HEK293 (cell line): ENCODE measurements around the gene BRMS1.

Experiments
- GLIS1 ChIP-seq: fragments of 450-650 bp; formaldehyde crosslinking; IDR thresholded peaks from 2 replicates; pipeline ENCODE4 v1.5.1; 2016; ENCODE audit warnings: missing biosample characterization, missing genetic modification characterization
- KLF1 ChIP-seq: fragments of 450-650 bp; formaldehyde crosslinking; IDR thresholded peaks from 2 replicates; pipeline ENCODE4 v1.5.1; 2016; ENCODE audit warnings: missing biosample characterization, missing genetic modification characterization
- KLF7 ChIP-seq: fragments of 450-650 bp; formaldehyde crosslinking; IDR thresholded peaks from 2 replicates; pipeline ENCODE4 v1.5.1; 2016; ENCODE audit warnings: missing biosample characterization, missing genetic modification characterization, borderline replicate concordance
- KLF9 ChIP-seq: fragments of 450-650 bp; formaldehyde crosslinking; IDR thresholded peaks from 2 replicates; pipeline ENCODE4 v1.5.1; 2016; ENCODE audit warnings: missing biosample characterization, missing genetic modification characterization, low read depth
- SP2 ChIP-seq: fragments of 450-650 bp; formaldehyde crosslinking; IDR thresholded peaks from 2 replicates; pipeline ENCODE4 v1.5.1; 2016; ENCODE audit warnings: missing biosample characterization, missing genetic modification characterization
- TRIM28 ChIP-seq: IDR thresholded peaks from 2 replicates; pipeline ENCODE4 v1.6.1; 2011; ENCODE audit warnings: low read length, control low read depth, borderline replicate concordance
- ZBTB1 ChIP-seq: fragments of 450-650 bp; formaldehyde crosslinking; IDR thresholded peaks from 2 replicates; pipeline ENCODE4 v1.5.1; 2016; ENCODE audit warnings: missing biosample characterization, missing genetic modification characterization
- ZFHX2 ChIP-seq: fragments of 450-650 bp; formaldehyde crosslinking; conservative IDR thresholded peaks from 2 replicates; pipeline ENCODE4 v1.5.1; 2016; ENCODE audit warnings: missing biosample characterization, missing genetic modification characterization
- ZNF114 ChIP-seq: fragments of 450-650 bp; formaldehyde crosslinking; IDR thresholded peaks from 2 replicates; pipeline ENCODE4 v1.5.0; 2017; ENCODE audit warnings: missing biosample characterization, missing genetic modification characterization
- ZNF155 ChIP-seq: fragments of 450-650 bp; formaldehyde crosslinking; IDR thresholded peaks from 2 replicates; pipeline ENCODE4 v1.5.1; 2016; ENCODE audit warnings: missing biosample characterization, missing genetic modification characterization
- ZNF16 ChIP-seq: fragments of 450-650 bp; formaldehyde crosslinking; IDR thresholded peaks from 2 replicates; pipeline ENCODE4 v1.5.1; 2016; ENCODE audit warnings: low read depth, missing biosample characterization, missing genetic modification characterization
- ZNF175 ChIP-seq: fragments of 450-650 bp; formaldehyde crosslinking; IDR thresholded peaks from 2 replicates; pipeline ENCODE4 v1.5.1; 2016; ENCODE audit warnings: missing biosample characterization, missing genetic modification characterization
- ZNF184 ChIP-seq: fragments of 450-650 bp; IDR thresholded peaks from 2 replicates; pipeline ENCODE4 v1.5.1; 2018; ENCODE audit warnings: missing biosample characterization, mild to moderate bottlenecking, missing genetic modification characterization
- ZNF214 ChIP-seq: fragments of 450-650 bp; formaldehyde crosslinking; IDR thresholded peaks from 2 replicates; pipeline ENCODE4 v1.5.1; 2017; ENCODE audit warnings: missing biosample characterization, mild to moderate bottlenecking, missing genetic modification characterization, borderline replicate concordance
- ZNF248 ChIP-seq: fragments of 450-650 bp; formaldehyde crosslinking; IDR thresholded peaks from 2 replicates; pipeline ENCODE4 v1.5.1; 2017; ENCODE audit warnings: missing biosample characterization, missing genetic modification characterization
- ZNF266 ChIP-seq: fragments of 450-650 bp; formaldehyde crosslinking; IDR thresholded peaks from 2 replicates; pipeline ENCODE4 v1.5.1; 2016; ENCODE audit warnings: missing biosample characterization, missing genetic modification characterization, low read depth
- ZNF341 ChIP-seq: fragments of 450-650 bp; formaldehyde crosslinking; IDR thresholded peaks from 2 replicates; pipeline ENCODE4; 2016; ENCODE audit warnings: low read depth, missing biosample characterization, missing genetic modification characterization
- ZNF423 ChIP-seq: fragments of 450-650 bp; formaldehyde crosslinking; IDR thresholded peaks from 2 replicates; pipeline ENCODE4 v1.5.1; 2016; ENCODE audit warnings: missing biosample characterization, missing genetic modification characterization
- ZNF473 ChIP-seq: fragments of 450-650 bp; formaldehyde crosslinking; IDR thresholded peaks from 2 replicates; pipeline ENCODE4 v1.5.1; 2017; ENCODE audit warnings: missing biosample characterization, missing genetic modification characterization
- ZNF549 ChIP-seq: fragments of 450-650 bp; IDR thresholded peaks from 2 replicates; pipeline ENCODE4 v1.5.1; 2018; ENCODE audit warnings: missing biosample characterization, missing genetic modification characterization, mild to moderate bottlenecking, inconsistent platforms, moderate library complexity
- ZNF658 ChIP-seq: fragments of 450-650 bp; formaldehyde crosslinking; IDR thresholded peaks from 2 replicates; pipeline ENCODE4; 2016; ENCODE audit warnings: missing biosample characterization, missing genetic modification characterization
- ZNF830 ChIP-seq: fragments of 450-650 bp; IDR thresholded peaks from 2 replicates; pipeline ENCODE4 v1.5.0; 2018; ENCODE audit warnings: missing biosample characterization, missing genetic modification characterization, low read depth, mild to moderate bottlenecking, moderate library complexity
- TF ChIP-seq, protein P1 (sequence below): fragments of 450-650 bp; formaldehyde crosslinking; IDR thresholded peaks from 2 replicates; pipeline ENCODE4 v1.5.1; 2016; ENCODE audit warnings: missing biosample characterization, missing genetic modification characterization
- TF ChIP-seq, protein P2 (sequence below): fragments of 450-650 bp; formaldehyde crosslinking; IDR thresholded peaks from 2 replicates; pipeline ENCODE4 v1.5.1; 2016; ENCODE audit warnings: missing biosample characterization, missing genetic modification characterization
- TF ChIP-seq, protein P3 (sequence below): fragments of 450-650 bp; IDR thresholded peaks from 2 replicates; pipeline ENCODE4 v1.5.1; 2018; ENCODE audit warnings: missing biosample characterization, missing genetic modification characterization
- TF ChIP-seq, protein P4 (sequence below): fragments of 450-650 bp; formaldehyde crosslinking; IDR thresholded peaks from 2 replicates; pipeline ENCODE4 v1.5.1; 2016; ENCODE audit warnings: missing biosample characterization, missing genetic modification characterization
- TF ChIP-seq, protein P5 (sequence below): fragments of 450-650 bp; formaldehyde crosslinking; IDR thresholded peaks from 2 replicates; pipeline ENCODE4 v1.5.1; 2017; ENCODE audit warnings: missing biosample characterization, missing genetic modification characterization
- TF ChIP-seq, protein P6 (sequence below): fragments of 450-650 bp; formaldehyde crosslinking; IDR thresholded peaks from 2 replicates; pipeline ENCODE4 v1.5.1; 2016; ENCODE audit warnings: missing biosample characterization, missing genetic modification characterization

Gene BRMS1

DNA sequence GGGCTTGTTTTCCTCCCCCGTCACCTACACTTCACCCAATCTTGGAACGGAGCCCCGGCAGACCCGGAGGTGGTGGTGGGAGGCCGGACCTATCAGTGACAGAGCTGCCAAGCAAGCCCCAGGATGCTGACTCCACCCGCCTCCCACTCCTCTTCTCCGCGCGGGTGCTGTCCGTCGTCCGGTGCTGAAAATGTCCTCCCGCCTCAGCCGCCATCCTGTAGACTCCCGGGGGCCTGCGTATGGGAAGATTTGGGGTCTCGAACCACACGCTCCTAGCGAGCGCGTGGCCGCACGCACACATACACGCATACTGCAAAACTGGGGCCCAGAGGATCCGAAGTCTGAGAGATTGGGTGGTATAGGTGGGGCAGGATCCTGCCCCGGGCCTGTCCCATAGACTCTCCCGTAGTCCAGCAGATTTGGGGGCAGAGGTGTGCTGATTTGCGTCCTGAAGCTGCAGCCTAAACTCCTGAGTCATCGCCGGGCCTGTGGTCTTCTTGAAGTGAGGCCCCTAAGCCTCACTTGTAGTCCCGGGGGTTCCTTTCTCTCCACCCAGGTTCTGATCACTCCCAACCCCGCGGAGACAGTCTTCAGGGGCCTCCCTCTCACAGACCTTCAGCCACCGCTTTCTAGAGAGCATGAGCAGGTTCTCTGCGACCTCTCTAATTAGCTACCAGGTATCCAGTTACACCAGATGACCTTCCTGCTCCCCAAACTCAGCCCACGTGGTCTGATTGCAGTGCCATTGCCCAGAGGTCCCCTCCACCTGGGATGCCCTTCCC is 55.2 kb downstream of the BRMS1 start (continued):
- TF ChIP-seq ZNF16 = no peak
- TF ChIP-seq, protein P1, sequence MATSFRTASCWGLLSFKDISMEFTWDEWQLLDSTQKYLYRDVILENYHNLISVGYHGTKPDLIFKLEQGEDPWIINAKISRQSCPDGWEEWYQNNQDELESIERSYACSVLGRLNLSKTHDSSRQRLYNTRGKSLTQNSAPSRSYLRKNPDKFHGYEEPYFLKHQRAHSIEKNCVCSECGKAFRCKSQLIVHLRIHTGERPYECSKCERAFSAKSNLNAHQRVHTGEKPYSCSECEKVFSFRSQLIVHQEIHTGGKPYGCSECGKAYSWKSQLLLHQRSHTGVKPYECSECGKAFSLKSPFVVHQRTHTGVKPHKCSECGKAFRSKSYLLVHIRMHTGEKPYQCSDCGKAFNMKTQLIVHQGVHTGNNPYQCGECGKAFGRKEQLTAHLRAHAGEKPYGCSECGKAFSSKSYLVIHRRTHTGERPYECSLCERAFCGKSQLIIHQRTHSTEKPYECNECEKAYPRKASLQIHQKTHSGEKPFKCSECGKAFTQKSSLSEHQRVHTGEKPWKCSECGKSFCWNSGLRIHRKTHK (tag by site-specific recombination) = no peak
- TF ChIP-seq, protein P2, sequence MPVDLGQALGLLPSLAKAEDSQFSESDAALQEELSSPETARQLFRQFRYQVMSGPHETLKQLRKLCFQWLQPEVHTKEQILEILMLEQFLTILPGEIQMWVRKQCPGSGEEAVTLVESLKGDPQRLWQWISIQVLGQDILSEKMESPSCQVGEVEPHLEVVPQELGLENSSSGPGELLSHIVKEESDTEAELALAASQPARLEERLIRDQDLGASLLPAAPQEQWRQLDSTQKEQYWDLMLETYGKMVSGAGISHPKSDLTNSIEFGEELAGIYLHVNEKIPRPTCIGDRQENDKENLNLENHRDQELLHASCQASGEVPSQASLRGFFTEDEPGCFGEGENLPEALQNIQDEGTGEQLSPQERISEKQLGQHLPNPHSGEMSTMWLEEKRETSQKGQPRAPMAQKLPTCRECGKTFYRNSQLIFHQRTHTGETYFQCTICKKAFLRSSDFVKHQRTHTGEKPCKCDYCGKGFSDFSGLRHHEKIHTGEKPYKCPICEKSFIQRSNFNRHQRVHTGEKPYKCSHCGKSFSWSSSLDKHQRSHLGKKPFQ (tag by site-specific recombination) = no peak
- TF ChIP-seq, protein P3, sequence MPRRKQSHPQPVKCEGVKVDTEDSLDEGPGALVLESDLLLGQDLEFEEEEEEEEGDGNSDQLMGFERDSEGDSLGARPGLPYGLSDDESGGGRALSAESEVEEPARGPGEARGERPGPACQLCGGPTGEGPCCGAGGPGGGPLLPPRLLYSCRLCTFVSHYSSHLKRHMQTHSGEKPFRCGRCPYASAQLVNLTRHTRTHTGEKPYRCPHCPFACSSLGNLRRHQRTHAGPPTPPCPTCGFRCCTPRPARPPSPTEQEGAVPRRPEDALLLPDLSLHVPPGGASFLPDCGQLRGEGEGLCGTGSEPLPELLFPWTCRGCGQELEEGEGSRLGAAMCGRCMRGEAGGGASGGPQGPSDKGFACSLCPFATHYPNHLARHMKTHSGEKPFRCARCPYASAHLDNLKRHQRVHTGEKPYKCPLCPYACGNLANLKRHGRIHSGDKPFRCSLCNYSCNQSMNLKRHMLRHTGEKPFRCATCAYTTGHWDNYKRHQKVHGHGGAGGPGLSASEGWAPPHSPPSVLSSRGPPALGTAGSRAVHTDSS (tag by site-specific recombination) = no peak
- TF ChIP-seq ZBTB1 (tag by site-specific recombination) = no peak
- TF ChIP-seq KLF7 (tag by site-specific recombination) = no peak
- 0 out of 2 replicates have a peak, but pooled peaks have one; percentile 8 for TF ChIP-seq KLF9 (tag by site-specific recombination)
- peak; percentile 78 for TF ChIP-seq ZFHX2 (tag by site-specific recombination)
- no peak for TF ChIP-seq ZNF155
- TF ChIP-seq, protein P4, sequence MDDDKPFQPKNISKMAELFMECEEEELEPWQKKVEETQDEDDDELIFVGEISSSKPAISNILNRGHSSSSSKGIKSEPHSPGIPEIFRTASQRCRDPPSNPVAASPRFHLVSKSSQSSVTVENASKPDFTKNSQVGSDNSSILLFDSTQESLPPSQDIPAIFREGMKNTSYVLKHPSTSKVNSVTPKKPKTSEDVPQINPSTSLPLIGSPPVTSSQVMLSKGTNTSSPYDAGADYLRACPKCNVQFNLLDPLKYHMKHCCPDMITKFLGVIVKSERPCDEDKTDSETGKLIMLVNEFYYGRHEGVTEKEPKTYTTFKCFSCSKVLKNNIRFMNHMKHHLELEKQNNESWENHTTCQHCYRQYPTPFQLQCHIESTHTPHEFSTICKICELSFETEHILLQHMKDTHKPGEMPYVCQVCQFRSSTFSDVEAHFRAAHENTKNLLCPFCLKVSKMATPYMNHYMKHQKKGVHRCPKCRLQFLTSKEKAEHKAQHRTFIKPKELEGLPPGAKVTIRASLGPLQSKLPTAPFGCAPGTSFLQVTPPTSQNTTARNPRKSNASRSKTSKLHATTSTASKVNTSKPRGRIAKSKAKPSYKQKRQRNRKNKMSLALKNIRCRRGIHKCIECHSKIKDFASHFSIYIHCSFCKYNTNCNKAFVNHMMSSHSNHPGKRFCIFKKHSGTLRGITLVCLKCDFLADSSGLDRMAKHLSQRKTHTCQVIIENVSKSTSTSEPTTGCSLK (tag by site-specific recombination) = no peak
- TF ChIP-seq, protein P5, sequence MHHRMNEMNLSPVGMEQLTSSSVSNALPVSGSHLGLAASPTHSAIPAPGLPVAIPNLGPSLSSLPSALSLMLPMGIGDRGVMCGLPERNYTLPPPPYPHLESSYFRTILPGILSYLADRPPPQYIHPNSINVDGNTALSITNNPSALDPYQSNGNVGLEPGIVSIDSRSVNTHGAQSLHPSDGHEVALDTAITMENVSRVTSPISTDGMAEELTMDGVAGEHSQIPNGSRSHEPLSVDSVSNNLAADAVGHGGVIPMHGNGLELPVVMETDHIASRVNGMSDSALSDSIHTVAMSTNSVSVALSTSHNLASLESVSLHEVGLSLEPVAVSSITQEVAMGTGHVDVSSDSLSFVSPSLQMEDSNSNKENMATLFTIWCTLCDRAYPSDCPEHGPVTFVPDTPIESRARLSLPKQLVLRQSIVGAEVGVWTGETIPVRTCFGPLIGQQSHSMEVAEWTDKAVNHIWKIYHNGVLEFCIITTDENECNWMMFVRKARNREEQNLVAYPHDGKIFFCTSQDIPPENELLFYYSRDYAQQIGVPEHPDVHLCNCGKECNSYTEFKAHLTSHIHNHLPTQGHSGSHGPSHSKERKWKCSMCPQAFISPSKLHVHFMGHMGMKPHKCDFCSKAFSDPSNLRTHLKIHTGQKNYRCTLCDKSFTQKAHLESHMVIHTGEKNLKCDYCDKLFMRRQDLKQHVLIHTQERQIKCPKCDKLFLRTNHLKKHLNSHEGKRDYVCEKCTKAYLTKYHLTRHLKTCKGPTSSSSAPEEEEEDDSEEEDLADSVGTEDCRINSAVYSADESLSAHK (tag by site-specific recombination) = no peak
- TF ChIP-seq ZNF341 (tag by site-specific recombination) = no peak
- no peak for TF ChIP-seq ZNF175 (tag by site-specific recombination)
- no peak for TF ChIP-seq ZNF248 (tag by site-specific recombination)
- TF ChIP-seq SP2 (tag by site-specific recombination) = no peak
- no peak for TF ChIP-seq ZNF549
- TF ChIP-seq TRIM28 = no peak
- TF ChIP-seq ZNF214 = no peak
- no peak for TF ChIP-seq ZNF184
- no peak for TF ChIP-seq KLF1 (tag by site-specific recombination)
- TF ChIP-seq, protein P6, sequence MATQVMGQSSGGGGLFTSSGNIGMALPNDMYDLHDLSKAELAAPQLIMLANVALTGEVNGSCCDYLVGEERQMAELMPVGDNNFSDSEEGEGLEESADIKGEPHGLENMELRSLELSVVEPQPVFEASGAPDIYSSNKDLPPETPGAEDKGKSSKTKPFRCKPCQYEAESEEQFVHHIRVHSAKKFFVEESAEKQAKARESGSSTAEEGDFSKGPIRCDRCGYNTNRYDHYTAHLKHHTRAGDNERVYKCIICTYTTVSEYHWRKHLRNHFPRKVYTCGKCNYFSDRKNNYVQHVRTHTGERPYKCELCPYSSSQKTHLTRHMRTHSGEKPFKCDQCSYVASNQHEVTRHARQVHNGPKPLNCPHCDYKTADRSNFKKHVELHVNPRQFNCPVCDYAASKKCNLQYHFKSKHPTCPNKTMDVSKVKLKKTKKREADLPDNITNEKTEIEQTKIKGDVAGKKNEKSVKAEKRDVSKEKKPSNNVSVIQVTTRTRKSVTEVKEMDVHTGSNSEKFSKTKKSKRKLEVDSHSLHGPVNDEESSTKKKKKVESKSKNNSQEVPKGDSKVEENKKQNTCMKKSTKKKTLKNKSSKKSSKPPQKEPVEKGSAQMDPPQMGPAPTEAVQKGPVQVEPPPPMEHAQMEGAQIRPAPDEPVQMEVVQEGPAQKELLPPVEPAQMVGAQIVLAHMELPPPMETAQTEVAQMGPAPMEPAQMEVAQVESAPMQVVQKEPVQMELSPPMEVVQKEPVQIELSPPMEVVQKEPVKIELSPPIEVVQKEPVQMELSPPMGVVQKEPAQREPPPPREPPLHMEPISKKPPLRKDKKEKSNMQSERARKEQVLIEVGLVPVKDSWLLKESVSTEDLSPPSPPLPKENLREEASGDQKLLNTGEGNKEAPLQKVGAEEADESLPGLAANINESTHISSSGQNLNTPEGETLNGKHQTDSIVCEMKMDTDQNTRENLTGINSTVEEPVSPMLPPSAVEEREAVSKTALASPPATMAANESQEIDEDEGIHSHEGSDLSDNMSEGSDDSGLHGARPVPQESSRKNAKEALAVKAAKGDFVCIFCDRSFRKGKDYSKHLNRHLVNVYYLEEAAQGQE (tag by site-specific recombination) = peak; percentile 99
- TF ChIP-seq ZNF266 (tag by site-specific recombination) = no peak
- TF ChIP-seq ZNF423 = no peak
- no peak for TF ChIP-seq ZNF114 (tag by site-specific recombination)
- no peak for TF ChIP-seq ZNF658
- TF ChIP-seq GLIS1 (tag by site-specific recombination) = 0 out of 2 replicates have a peak, but pooled peaks have one; percentile 12
- no peak for TF ChIP-seq ZNF830 (tag by site-specific recombination)
- TF ChIP-seq ZNF473 = no peak
